Cerebellar cortex (tissue), 1 donor: ENCODE data around the gene PPP2CA.
"Not testable (repeated sequence)": the region's sequence is repeated elsewhere in the genome, so short reads cannot be mapped to it uniquely, and the experiment has no call there.

Experiments
- DNase-seq: peaks from one replicate; pipeline ENCODE4 v3.0.0-alpha.2; 2015; ENCODE audit warnings: low spot score

PPP2CA gene

DNA sequence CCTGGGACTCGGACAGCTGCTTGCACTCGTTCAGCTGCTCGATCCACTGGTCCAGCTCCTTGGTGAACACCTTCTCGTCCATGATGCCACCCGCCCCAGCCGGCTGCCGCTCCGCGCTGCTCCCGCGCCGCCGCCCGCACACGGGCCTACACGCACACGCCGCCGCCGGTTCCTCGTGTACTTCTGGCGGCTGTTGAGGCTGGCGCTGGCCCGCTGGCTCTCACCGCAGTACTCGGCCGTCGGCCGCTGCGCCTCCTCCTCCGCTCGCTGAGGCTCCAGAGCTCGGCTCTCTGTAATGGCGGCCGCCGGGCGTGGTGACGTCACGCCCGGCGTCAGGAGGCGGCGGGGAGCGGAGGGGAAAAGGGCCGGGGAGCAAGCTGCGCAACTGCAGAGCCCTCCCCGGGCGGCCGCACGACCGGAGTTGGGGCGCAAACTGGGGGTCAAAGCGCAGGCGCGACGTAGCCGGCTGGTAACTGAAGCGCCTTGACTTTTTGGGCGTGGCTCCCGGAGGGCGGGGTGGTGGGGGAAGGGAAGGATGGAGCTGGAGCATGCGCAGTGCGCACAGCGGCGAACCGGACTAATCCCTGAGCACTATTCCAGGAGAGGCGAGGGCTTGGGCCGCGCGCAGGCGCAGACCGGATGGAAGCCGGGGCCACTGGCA is at the start of gene PPP2CA:
Gene PPP2CA, minus strand, starts transcription at position 294 of the 661 bp plus-strand sequence. Its CDS starts 212 bp downstream, at position 82.
- peak; percentile 97 for DNase-seq

DNA sequence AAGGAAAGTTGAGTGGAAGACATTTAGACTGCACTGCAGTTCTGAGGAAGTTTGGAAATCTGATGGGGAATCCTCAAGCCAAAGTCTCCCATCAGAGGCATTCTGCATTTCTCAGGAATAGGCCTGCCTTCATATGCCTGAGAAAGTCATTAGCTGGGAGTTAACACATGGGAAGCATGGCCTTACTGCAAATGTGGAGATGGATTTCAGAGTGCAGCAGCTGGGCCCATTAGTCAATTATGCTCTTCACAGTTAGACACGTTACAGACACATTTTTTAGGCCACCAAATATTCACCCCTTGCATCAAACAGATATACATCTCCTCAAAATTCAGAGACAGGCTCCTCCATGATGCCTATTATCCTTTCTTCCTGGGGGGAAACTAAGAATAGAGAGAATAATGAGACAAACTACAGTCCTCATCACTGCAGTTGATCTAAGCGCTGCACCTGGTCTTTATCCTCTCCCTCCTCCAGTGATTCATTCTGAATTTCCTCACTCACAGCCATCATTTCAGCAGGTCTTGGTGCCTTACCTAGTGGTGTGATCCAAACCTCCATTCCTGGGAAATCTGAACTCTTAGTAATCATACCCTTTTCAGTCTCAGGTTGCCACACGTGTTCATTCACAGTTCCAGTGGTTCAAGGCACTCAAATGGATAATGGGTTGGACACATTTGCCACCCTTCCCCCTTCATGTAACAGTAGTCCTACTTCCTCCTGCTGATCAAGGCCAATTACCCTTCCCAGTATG is 47.9 kb upstream of the PPP2CA start:
- no peak for DNase-seq

GRCh38 chr5:134271059-134271458 is 45.2 kb upstream of the PPP2CA start:
- DNase-seq: no peak

GRCh38 chr5:134268919-134269318 is 43.0 kb upstream of the PPP2CA start:
- no peak for DNase-seq

DNA sequence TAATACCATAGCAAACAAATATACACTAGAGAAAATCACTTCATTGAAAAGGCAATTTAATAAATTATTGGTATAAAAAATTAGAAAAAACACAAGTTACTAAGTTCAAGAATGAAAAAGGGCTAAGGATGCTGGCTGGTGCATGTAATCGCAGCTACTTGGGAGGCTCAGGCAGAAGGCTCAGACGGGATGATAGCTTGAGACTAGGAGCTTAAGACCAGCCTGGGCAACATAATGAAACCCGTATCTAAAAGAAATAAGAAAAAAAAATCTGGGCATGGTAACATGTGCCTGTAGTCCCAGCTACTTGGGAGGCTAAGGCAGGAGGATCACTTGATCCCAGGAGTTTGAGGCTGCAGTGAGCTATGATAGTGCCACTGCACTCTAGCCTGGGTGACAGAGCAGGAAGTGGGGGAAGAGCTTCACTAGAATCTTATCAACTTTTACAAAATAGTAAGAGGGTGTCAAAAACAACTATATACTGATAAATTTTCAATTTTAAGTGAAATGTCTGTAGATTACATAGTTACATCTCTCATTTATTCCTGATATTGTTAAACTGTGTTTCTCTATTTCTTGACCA is 42.2 kb upstream of the PPP2CA start:
- no peak for DNase-seq

DNA sequence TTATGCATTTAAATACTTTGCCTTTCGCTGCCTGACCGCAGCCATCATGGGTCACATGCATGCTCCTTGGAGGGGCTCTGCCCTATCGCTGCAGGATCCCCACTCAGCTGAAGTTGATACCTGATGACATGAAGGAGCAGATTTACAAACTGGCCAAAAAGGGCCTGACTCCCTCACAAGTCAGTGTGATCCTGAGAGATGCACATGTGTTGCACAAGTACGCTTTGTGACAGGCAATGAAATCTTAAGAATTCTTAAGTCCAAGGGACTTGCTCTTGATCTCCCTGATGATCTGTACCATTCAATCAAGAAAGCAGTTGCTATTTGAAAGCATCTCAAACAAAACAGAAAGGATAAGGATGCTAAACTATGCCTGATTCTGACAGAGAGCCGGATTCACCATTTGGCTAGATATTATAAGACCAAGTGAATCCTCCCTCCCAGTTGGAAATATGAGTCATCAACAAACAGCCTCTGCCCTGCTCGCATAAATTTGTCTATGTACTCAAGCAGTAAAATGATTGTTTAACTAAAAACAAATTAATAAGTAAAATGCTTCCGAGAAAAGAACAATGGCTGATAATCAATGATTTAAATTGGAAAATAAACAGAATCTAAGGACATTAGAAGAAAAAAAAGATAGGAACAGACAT is 41.6 kb upstream of the PPP2CA start:
- no peak for DNase-seq

- no peak for DNase-seq
Observed at GRCh38 chr5:134263801-134264200, 37.9 kb upstream of the PPP2CA start.

DNA sequence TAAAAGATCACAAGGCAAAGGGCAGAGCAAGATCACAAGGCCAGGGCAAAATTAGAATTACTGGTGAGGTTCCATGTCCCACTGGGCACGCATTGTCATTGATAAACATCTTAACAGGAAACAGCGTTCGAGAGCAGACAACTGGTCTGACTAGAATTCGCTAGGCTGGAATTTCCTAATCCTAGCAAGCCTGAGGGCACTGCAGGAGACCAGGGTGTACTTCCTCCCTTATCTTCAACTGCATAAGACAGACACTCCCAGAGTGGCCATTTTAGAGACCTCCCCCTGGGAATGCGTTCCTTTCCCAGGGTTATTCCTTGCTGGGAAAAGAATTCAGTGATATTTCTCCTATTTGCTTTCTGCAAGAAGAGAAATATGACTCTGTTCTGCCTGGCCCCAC is 36.8 kb upstream of the PPP2CA start:
- not testable (repeated sequence) for DNase-seq

DNA sequence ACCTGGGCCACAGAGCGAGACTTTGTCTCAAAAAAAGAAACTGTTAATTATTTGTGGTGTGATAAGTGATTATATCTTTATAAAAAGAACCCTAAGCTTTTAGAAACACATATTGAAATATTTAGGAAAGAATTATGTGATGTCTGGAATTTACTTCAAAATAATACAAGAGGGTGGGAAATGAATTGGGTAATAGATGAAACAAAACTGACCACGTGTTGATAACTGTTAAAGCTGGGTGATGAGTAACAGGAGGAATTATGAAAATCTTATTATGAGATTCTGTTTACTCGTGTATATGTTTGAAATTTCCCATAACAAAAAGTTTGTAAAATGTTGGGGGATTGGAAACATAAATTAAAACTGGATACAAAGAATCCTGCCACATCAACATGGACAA is 33.0 kb upstream of the PPP2CA start:
- DNase-seq: no peak

- DNase-seq: no peak
Observed at GRCh38 chr5:134257176-134257575, 31.3 kb upstream of the PPP2CA start.

DNA sequence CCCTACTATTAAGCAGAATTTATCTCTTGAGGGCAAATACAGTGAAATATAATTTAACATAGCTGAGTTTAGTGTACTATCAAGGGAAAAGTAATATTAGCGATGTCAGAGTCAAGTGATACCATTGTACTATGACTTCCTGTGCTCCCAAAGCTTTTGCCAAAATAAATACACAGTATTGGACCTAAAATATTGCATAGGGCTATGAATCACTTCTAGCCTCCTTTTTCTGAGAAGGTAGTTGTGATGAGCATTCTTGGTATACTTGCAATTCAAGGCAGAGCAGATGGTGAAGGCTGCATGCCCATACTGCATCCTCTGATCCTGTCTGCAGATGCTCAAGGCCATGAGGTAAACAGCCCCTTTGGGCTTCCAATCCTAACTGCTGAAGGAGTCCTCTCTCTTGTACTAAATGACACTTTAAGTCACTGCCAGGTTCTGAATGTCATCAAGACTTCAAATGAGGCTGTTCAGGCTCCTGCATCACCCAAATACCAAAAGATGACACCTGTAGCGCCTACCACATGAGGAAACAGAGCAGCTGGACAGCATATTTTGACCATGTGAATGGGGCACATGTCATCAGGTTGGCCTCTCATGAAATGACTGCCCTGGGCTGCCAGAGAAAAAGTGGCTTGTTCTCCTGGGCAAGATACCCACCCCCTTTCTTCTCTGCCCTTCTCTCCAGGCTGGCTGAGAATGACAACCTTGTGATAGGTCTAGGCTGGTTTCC is 29.7 kb upstream of the PPP2CA start:
- no peak for DNase-seq

- DNase-seq: not testable (repeated sequence)
Observed at GRCh38 chr5:134253368-134254153, 27.7 kb upstream of the PPP2CA start.

DNA sequence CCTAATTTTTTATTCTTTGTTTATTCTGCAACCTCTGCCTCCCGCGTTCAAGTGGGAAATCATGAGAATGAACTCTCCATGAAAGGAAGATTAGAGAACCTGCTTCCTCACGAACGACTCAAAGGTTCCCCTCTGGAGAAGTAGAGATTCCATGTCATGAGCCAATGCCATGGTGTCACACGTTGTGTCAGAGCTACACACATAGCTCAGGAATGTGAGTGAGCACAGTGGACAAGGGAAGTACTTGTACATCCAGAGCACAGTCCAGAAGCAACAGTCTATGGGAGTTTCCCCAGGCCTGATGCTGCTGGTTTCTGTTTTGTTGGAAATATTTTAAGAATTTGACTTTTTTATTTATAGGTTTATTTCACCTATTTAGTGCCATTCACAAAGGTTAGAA is 26.8 kb upstream of the PPP2CA start:
- DNase-seq: no peak

- DNase-seq: no peak
Observed at GRCh38 chr5:134250949-134251348, 25.1 kb upstream of the PPP2CA start.

- DNase-seq: no peak
Observed at GRCh38 chr5:134249469-134250379, 23.9 kb upstream of the PPP2CA start.

DNA sequence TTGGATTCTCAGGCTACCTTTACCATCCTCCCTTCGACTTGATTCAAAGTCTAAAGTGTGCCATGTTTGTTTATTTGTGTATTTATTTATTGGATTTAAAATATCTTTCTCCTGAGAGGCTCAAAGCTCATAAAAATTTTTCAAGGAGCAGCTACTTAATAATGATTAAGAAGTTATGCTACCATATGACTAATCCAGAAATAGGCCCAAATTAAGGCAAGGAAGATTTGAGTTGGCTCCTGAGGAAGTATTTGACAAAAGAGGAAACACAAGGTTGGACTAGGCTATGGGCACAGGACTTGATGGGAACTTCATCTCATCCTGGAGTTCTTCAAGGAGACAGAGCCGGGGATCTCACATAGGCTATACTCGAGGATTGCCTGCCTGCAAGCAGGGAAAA is 22.4 kb upstream of the PPP2CA start:
- DNase-seq: no peak

GRCh38 chr5:134247428-134248224 is 21.8 kb upstream of the PPP2CA start:
- DNase-seq: peak; percentile 57

DNA sequence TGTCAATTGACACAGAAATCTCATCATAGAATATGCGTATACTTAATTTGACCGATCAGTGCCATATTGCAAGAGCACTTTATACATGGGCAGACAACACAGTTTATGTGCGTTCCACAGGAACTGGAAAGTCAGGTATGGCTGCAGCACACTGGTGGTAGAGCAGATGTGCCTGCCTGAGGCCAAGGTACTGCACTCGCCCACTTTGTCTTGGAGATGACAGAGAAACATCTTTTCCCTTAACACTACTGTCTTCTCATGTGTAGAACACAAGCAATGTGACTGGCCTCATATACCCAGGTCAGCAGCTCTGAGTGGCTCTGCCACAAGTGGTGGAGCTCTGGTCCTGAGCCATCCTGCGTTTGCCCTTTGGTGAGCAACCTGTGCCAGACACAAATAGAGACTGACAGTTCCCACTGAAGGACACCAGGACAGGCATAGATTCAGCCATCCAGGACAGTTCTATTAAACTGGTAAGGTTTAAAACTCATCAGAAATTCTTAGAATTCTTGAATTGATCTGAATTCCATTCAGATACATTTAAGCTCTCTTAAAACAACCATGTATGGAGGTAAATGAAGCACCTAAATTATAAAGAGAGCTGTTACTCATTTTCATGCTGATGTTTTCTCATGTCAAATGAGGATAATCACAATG is 21.0 kb upstream of the PPP2CA start:
- DNase-seq: peak; percentile 64

DNA sequence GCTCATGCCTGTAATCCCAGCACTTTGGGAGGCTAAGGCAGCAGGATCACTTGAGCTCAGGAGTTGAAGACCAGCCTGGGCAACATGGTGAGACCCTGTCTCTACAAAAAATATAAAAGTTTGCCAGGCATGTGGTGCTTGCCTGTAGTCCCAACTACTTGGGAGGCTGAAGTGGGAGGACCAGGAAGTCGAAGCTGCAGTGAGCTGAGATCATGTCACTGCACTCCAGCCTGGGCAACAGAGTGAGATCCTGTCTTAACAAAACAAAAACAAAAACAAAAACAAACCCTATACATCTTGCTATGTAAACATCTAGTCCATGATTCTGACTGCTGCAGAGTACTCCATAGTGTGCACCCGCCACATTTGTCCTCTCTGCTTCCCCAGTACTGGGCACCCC is 19.8 kb upstream of the PPP2CA start:
- no peak for DNase-seq
